Measurements from ENCODE around the gene FOXD4L1. TPM values are rescaled to one million over a fixed set of nuclear protein-coding genes. Genes with fewer than 3 reads are reported as not detected.
"Not testable (repeated sequence)": the region's sequence is repeated elsewhere in the genome, so short reads cannot be mapped to it uniquely, and the experiment has no call there.

Gene FOXD4L1
- total RNA-seq (2014; rRNA removed; shearing (Covaris generic)), result not detected in 2 replicates

GRCh38 chr2:113498365-113498764, at the start of gene FOXD4L1:
Gene FOXD4L1, plus strand, starts transcription at chr2:113498665. Its CDS starts 592 bp downstream, at chr2:113499257.
- in situ Hi-C loops (cut with HindIII; ENCODE audit: low sequenced_read_pairs); DNase-seq (ENCODE audit: low spot score): not testable (repeated sequence)

GRCh38 chr2:113465770-113466169, 32.7 kb upstream of the FOXD4L1 start:
- DNase-seq (ENCODE audit: low spot score); in situ Hi-C loops (cut with HindIII; ENCODE audit: low sequenced_read_pairs): not testable (repeated sequence)

- in situ Hi-C loops (cut with HindIII; ENCODE audit: low sequenced_read_pairs); DNase-seq (ENCODE audit: low spot score): not testable (repeated sequence)
Measured at GRCh38 chr2:113476688-113477368, 21.6 kb upstream of the FOXD4L1 start.

GRCh38 chr2:113496527-113496926, 1.9 kb upstream of the FOXD4L1 start:
- DNase-seq (ENCODE audit: low spot score); in situ Hi-C loops (cut with HindIII; ENCODE audit: low sequenced_read_pairs): not testable (repeated sequence)

GRCh38 chr2:113499019-113499885, 787 bp downstream of the FOXD4L1 start:
- not testable (repeated sequence) for DNase-seq (ENCODE audit: low spot score)

GRCh38 chr2:113499886-113500722, 1.6 kb downstream of the FOXD4L1 start:
- DNase-seq (ENCODE audit: low spot score); in situ Hi-C loops (cut with HindIII; ENCODE audit: low sequenced_read_pairs): not testable (repeated sequence)

More at GRCh38 chr2:113499019-113499885, 787 bp downstream of the FOXD4L1 start:
- in situ Hi-C loops (cut with HindIII; ENCODE audit: low sequenced_read_pairs), result not testable (repeated sequence)

GRCh38 chr2:113500723-113501038, 2.2 kb downstream of the FOXD4L1 start:
- in situ Hi-C loops (cut with HindIII; ENCODE audit: low sequenced_read_pairs); DNase-seq (ENCODE audit: low spot score): not testable (repeated sequence)

GRCh38 chr2:113502216-113503093, 4.0 kb downstream of the FOXD4L1 start:
- DNase-seq (ENCODE audit: low spot score); in situ Hi-C loops (cut with HindIII; ENCODE audit: low sequenced_read_pairs): not testable (repeated sequence)

GRCh38 chr2:113503094-113504042, 4.9 kb downstream of the FOXD4L1 start:
- in situ Hi-C loops (cut with HindIII; ENCODE audit: low sequenced_read_pairs); DNase-seq (ENCODE audit: low spot score): not testable (repeated sequence)

- DNase-seq (ENCODE audit: low spot score); in situ Hi-C loops (cut with HindIII; ENCODE audit: low sequenced_read_pairs): not testable (repeated sequence)
Measured at GRCh38 chr2:113504081-113504480, 5.6 kb downstream of the FOXD4L1 start.

- DNase-seq (ENCODE audit: low spot score); in situ Hi-C loops (cut with HindIII; ENCODE audit: low sequenced_read_pairs): not testable (repeated sequence)
Measured at GRCh38 chr2:113507394-113508140, 9.1 kb downstream of the FOXD4L1 start.

GRCh38 chr2:113508187-113508586, 9.7 kb downstream of the FOXD4L1 start:
- DNase-seq (ENCODE audit: low spot score); in situ Hi-C loops (cut with HindIII; ENCODE audit: low sequenced_read_pairs): not testable (repeated sequence)

- in situ Hi-C loops (cut with HindIII; ENCODE audit: low sequenced_read_pairs); DNase-seq (ENCODE audit: low spot score): not testable (repeated sequence)
Measured at GRCh38 chr2:113510913-113511312, 12.4 kb downstream of the FOXD4L1 start.

- in situ Hi-C loops (cut with HindIII; ENCODE audit: low sequenced_read_pairs); DNase-seq (ENCODE audit: low spot score): not testable (repeated sequence)
Measured at GRCh38 chr2:113511859-113512258, 13.4 kb downstream of the FOXD4L1 start.

GRCh38 chr2:113515457-113515856, 17.0 kb downstream of the FOXD4L1 start:
- in situ Hi-C loops (cut with HindIII; ENCODE audit: low sequenced_read_pairs); DNase-seq (ENCODE audit: low spot score): not testable (repeated sequence)

GRCh38 chr2:113515995-113516394, 17.5 kb downstream of the FOXD4L1 start:
- DNase-seq (ENCODE audit: low spot score); in situ Hi-C loops (cut with HindIII; ENCODE audit: low sequenced_read_pairs): not testable (repeated sequence)

All from G401 (cell line).